ENCODE data around the gene ZNF613. TPM values are rescaled to one million over a fixed set of nuclear protein-coding genes. Genes with fewer than 3 reads are reported as not detected.

ZNF613 gene
- total and polyA plus RNA-seq, 2 experiments from 2014 or later: 7.1 to 11.6 TPM

GRCh38 chr19:51983361-51983760 is 56.1 kb downstream of the ZNF613 start:
- Histone ChIP-seq H3K9me3 (ENCODE audit: low read depth) (no peaks in the 10 kb centered on the region), H3K4me1 (ENCODE audit: low read depth) (no peaks in the 10 kb centered on the region), H3K36me3 (no peaks in the 10 kb centered on the region), H3K27ac (no peak overlapping the region), H3K4me3 (no peak overlapping the region), H3K27me3 (no peaks in the 10 kb centered on the region)
- TF ChIP-seq CTCF (IDR thresholded peaks at IDR 0.05; ENCODE audit: low read depth, low read length): no peak
- DNase-seq (ENCODE audit: low read depth in 1 of 2, low spot score in 1 of 2): no peak

- no peaks in the 10 kb centered on the region for H3K27me3 ChIP-seq
- H3K9me3 ChIP-seq (ENCODE audit: low read depth): no peaks in the 10 kb centered on the region
- peak; percentile 94 to 98 for DNase-seq (ENCODE audit: low read depth in 1 of 2, low spot score in 1 of 2)
- no peak for TF ChIP-seq CTCF (IDR thresholded peaks at IDR 0.05; ENCODE audit: low read depth, low read length)
- H3K4me1 ChIP-seq (ENCODE audit: low read depth): no peaks in the 10 kb centered on the region
- peak within 1 kb of the TSS; percentile 55 for H3K27ac ChIP-seq
- peak within 1 kb of the TSS; percentile 74 for H3K4me3 ChIP-seq
- H3K36me3 ChIP-seq: no peaks in the 10 kb centered on the region
Measured at GRCh38 chr19:51986309-51987291, 59.3 kb downstream of the ZNF613 start, which contains the start of gene ZNF350. ZNF350 (minus strand) TSS chr19:51986840; CDS start chr19:51974360, 12,480 bp downstream.

GRCh38 chr19:51993422-51993821 is 66.2 kb downstream of the ZNF613 start:
- no peak overlapping the region for H3K4me3 ChIP-seq
- H3K27me3 ChIP-seq: no peaks in the 10 kb centered on the region
- H3K27ac ChIP-seq: no peak overlapping the region
- DNase-seq (ENCODE audit: low read depth in 1 of 2, low spot score in 1 of 2): no peak
- H3K9me3 ChIP-seq (ENCODE audit: low read depth): peaks cover 13% of the 10 kb centered on the region
- no peaks in the 10 kb centered on the region for H3K4me1 ChIP-seq (ENCODE audit: low read depth)
- H3K36me3 ChIP-seq: peaks cover 34% of the 10 kb centered on the region
- no peak for TF ChIP-seq CTCF (IDR thresholded peaks at IDR 0.05; ENCODE audit: low read depth, low read length)

GRCh38 chr19:51994048-51994644 is 66.9 kb downstream of the ZNF613 start:
- Histone ChIP-seq H3K9me3 (ENCODE audit: low read depth) (peaks cover 13% of the 10 kb centered on the region), H3K27me3 (no peaks in the 10 kb centered on the region), H3K36me3 (peaks cover 41% of the 10 kb centered on the region), H3K4me1 (ENCODE audit: low read depth) (no peaks in the 10 kb centered on the region), H3K27ac (no peak overlapping the region), H3K4me3 (no peak overlapping the region)
- no peak for DNase-seq (ENCODE audit: low read depth in 1 of 2, low spot score in 1 of 2)
- no peak for TF ChIP-seq CTCF (IDR thresholded peaks at IDR 0.05; ENCODE audit: low read depth, low read length)

Other genes with a start within 250 kb of the ZNF613 start
- 13.8 and 23.4 TPM in 2 replicates for gene SPACA6, start 234.1 kb upstream of the ZNF613 start, total RNA-seq
- 11.0 and 16.5 TPM in 2 replicates for gene SPACA6, start 234.1 kb upstream of the ZNF613 start, polyA plus RNA-seq
- 0.11 and 0.27 TPM in 2 replicates for gene HAS1, start 203.5 kb upstream of the ZNF613 start, total RNA-seq
- 0.46 and 0.61 TPM in 2 replicates for gene HAS1, start 203.5 kb upstream of the ZNF613 start, polyA plus RNA-seq
- not detected in 2 replicates for gene FPR1, start 175.6 kb upstream of the ZNF613 start, total RNA-seq
- not detected in 2 replicates for gene FPR1, start 175.6 kb upstream of the ZNF613 start, polyA plus RNA-seq
- gene FPR2, start 166.3 kb upstream of the ZNF613 start, total RNA-seq: not detected in 2 replicates
- not detected in 2 replicates for gene FPR2, start 166.3 kb upstream of the ZNF613 start, polyA plus RNA-seq
- gene FPR3, start 132.3 kb upstream of the ZNF613 start, total RNA-seq: not detected in 2 replicates
- not detected in 2 replicates for gene FPR3, start 132.3 kb upstream of the ZNF613 start, polyA plus RNA-seq
- gene ZNF577, start 39.5 kb upstream of the ZNF613 start, total RNA-seq: 22.2 and 31.6 TPM in 2 replicates
- gene ZNF577, start 39.5 kb upstream of the ZNF613 start, polyA plus RNA-seq: 27.6 and 39.0 TPM in 2 replicates
- gene ZNF649, start 22.5 kb upstream of the ZNF613 start, total RNA-seq: 17.3 and 26.3 TPM in 2 replicates
- 17.4 and 18.1 TPM in 2 replicates for gene ZNF649, start 22.5 kb upstream of the ZNF613 start, polyA plus RNA-seq
- gene ZNF350, start 59.4 kb downstream of the ZNF613 start, total RNA-seq: 7.4 and 10.4 TPM in 2 replicates
- gene ZNF350, start 59.4 kb downstream of the ZNF613 start, polyA plus RNA-seq: 9.2 and 12.0 TPM in 2 replicates
- 7.9 and 11.7 TPM in 2 replicates for gene ZNF615, start 80.7 kb downstream of the ZNF613 start, total RNA-seq
- 5.8 and 9.4 TPM in 2 replicates for gene ZNF615, start 80.7 kb downstream of the ZNF613 start, polyA plus RNA-seq
- gene ZNF614, start 100.9 kb downstream of the ZNF613 start, total RNA-seq: 13.0 and 13.3 TPM in 2 replicates
- gene ZNF614, start 100.9 kb downstream of the ZNF613 start, polyA plus RNA-seq: 11.6 and 16.7 TPM in 2 replicates
- gene ZNF432, start 121.4 kb downstream of the ZNF613 start, total RNA-seq: 13.9 and 16.0 TPM in 2 replicates
- gene ZNF432, start 121.4 kb downstream of the ZNF613 start, polyA plus RNA-seq: 9.7 and 11.9 TPM in 2 replicates
- gene ZNF841, start 168.3 kb downstream of the ZNF613 start, total RNA-seq: 14.4 and 17.7 TPM in 2 replicates
- gene ZNF841, start 168.3 kb downstream of the ZNF613 start, polyA plus RNA-seq: 2.9 and 7.7 TPM in 2 replicates
- gene ZNF616, start 212.5 kb downstream of the ZNF613 start, total RNA-seq: 9.1 and 11.9 TPM in 2 replicates
- 7.7 and 15.3 TPM in 2 replicates for gene ZNF616, start 212.5 kb downstream of the ZNF613 start, polyA plus RNA-seq
- 9.4 and 13.1 TPM in 2 replicates for gene ZNF836, start 244.1 kb downstream of the ZNF613 start, total RNA-seq
- gene ZNF836, start 244.1 kb downstream of the ZNF613 start, polyA plus RNA-seq: 7.3 and 10.8 TPM in 2 replicates

All from cardiac muscle cell (in vitro differentiated cells and primary cell).